Measurements from ENCODE around the gene PIP5K1B.

Gene PIP5K1B

GRCh38 chr9:68978066-68978465, 273.0 kb downstream of the PIP5K1B start:
- no peak for DNase-seq

GRCh38 chr9:68978501-68978900, 273.5 kb downstream of the PIP5K1B start:
- ATAC-seq (ENCODE audit: insufficient read depth, low read depth), result no peak

More at GRCh38 chr9:68978066-68978465, 273.0 kb downstream of the PIP5K1B start:
- Histone ChIP-seq H3K27ac (ENCODE audit: low read length) (no peak overlapping the region), H3K4me2 (ENCODE audit: insufficient read depth, low read length) (no peak overlapping the region), H3K9ac (ENCODE audit: low read depth, low read length) (no peak overlapping the region), H3K4me1 (ENCODE audit: insufficient read depth, low read length) (no peaks in the 10 kb centered on the region), H3K9me3 (ENCODE audit: insufficient read depth, low read length, severe bottlenecking) (no peaks in the 10 kb centered on the region), H4K20me1 (ENCODE audit: insufficient read depth, low read length) (no peaks in the 10 kb centered on the region), H3K4me3 (ENCODE audit: low read depth in 1 of 2, low read length in 2 of 2) (no peak overlapping the region), H3K79me2 (ENCODE audit: insufficient read depth, low read length) (no peaks in the 10 kb centered on the region), H3K27me3 (ENCODE audit: insufficient read depth, low read length, poor library complexity) (no peaks in the 10 kb centered on the region), H3K36me3 (ENCODE audit: insufficient read depth, low read length) (no peaks in the 10 kb centered on the region), H2AFZ (ENCODE audit: low read depth, low read length) (no peak overlapping the region)
- ATAC-seq (ENCODE audit: insufficient read depth, low read depth), result no peak
- TF ChIP-seq CTCF (IDR thresholded peaks at IDR 0.05; ENCODE audit: borderline replicate concordance, extremely low read depth, low read length, poor library complexity, severe bottlenecking), result no peak
- no peak for TF ChIP-seq EZH2 (IDR thresholded peaks at IDR 0.05; ENCODE audit: borderline replicate concordance, low read depth, low read length, severe bottlenecking)

DNA sequence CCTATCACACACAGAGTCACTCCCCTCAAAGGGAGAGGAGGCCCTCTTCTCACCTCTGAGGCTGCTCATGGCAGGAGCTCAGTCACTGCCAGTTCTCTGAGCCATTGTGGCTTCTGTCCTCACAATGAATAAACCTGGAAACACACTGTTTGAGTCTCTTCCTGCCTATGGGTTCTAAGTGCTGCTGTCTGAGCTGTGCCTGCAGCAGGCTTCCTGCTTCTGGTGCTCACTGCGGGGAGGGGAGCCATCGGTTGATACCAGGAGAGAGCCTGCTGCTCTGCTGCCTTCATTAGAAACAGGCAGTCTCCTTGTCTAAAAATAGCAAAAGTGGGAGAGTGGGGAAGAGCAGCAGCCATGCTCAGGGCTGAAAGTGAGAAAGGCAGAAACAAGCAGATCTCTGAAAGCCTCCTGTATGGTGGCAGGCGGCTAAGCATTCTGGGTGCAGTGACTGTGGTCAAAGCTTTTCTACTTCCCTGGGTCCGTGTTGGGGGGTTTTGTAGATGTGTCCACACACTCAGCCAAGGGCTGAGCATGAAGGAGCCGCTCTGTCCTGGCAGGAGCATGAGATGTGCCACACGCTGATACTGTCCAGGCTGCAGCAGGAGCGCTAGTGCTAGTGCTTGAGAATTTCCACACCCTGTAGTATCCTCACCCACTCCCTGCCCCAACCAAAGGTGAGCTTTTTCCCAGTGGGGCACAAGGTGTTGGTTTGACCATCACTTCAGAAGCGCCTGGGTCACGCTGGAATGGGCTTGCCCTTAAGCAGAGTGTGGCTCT, 274.7 kb downstream of the PIP5K1B start:
- Histone ChIP-seq H3K4me1 (ENCODE audit: insufficient read depth, low read length) (no peaks in the 10 kb centered on the region), H4K20me1 (ENCODE audit: insufficient read depth, low read length) (no peaks in the 10 kb centered on the region), H3K9me3 (ENCODE audit: insufficient read depth, low read length, severe bottlenecking) (no peaks in the 10 kb centered on the region), H2AFZ (ENCODE audit: low read depth, low read length) (no peak overlapping the region), H3K79me2 (ENCODE audit: insufficient read depth, low read length) (no peaks in the 10 kb centered on the region), H3K27me3 (ENCODE audit: insufficient read depth, low read length, poor library complexity) (no peaks in the 10 kb centered on the region), H3K9ac (ENCODE audit: low read depth, low read length) (no peak overlapping the region), H3K36me3 (ENCODE audit: insufficient read depth, low read length) (no peaks in the 10 kb centered on the region), H3K27ac (ENCODE audit: low read length) (no peak overlapping the region), H3K4me2 (ENCODE audit: insufficient read depth, low read length) (no peak overlapping the region), H3K4me3 (ENCODE audit: low read depth in 1 of 2, low read length in 2 of 2) (no peak overlapping the region)
- DNase-seq, result no peak
- no peak for ATAC-seq (ENCODE audit: insufficient read depth, low read depth)
- no peak for TF ChIP-seq EZH2 (IDR thresholded peaks at IDR 0.05; ENCODE audit: borderline replicate concordance, low read depth, low read length, severe bottlenecking)
- TF ChIP-seq CTCF (IDR thresholded peaks at IDR 0.05; ENCODE audit: borderline replicate concordance, extremely low read depth, low read length, poor library complexity, severe bottlenecking), result no peak

More at GRCh38 chr9:68978501-68978900, 273.5 kb downstream of the PIP5K1B start:
- Histone ChIP-seq H3K4me1 (ENCODE audit: insufficient read depth, low read length) (no peaks in the 10 kb centered on the region), H3K4me3 (ENCODE audit: low read depth in 1 of 2, low read length in 2 of 2) (no peak overlapping the region), H4K20me1 (ENCODE audit: insufficient read depth, low read length) (no peaks in the 10 kb centered on the region), H3K4me2 (ENCODE audit: insufficient read depth, low read length) (no peak overlapping the region), H3K27ac (ENCODE audit: low read length) (no peak overlapping the region), H3K9me3 (ENCODE audit: insufficient read depth, low read length, severe bottlenecking) (no peaks in the 10 kb centered on the region), H3K9ac (ENCODE audit: low read depth, low read length) (no peak overlapping the region), H3K27me3 (ENCODE audit: insufficient read depth, low read length, poor library complexity) (no peaks in the 10 kb centered on the region), H3K36me3 (ENCODE audit: insufficient read depth, low read length) (no peaks in the 10 kb centered on the region), H2AFZ (ENCODE audit: low read depth, low read length) (no peak overlapping the region), H3K79me2 (ENCODE audit: insufficient read depth, low read length) (no peaks in the 10 kb centered on the region)
- no peak for DNase-seq
- TF ChIP-seq CTCF (IDR thresholded peaks at IDR 0.05; ENCODE audit: borderline replicate concordance, extremely low read depth, low read length, poor library complexity, severe bottlenecking), result no peak
- no peak for TF ChIP-seq EZH2 (IDR thresholded peaks at IDR 0.05; ENCODE audit: borderline replicate concordance, low read depth, low read length, severe bottlenecking)
